Hypothalamus (tissue), 51 donors: ENCODE measurements around the gene C1orf115.
A peak's percentile ranks its signal among the peaks of the same experiment; 100 is the strongest.
"Not testable (repeated sequence)": the region's sequence is repeated elsewhere in the genome, so short reads cannot be mapped to it uniquely, and the experiment has no call there.

Experiments used
- DNase-seq, 51 donors: peaks; one replicate each; lab custom pipeline; 2025; lab: John Stamatoyannopoulos, UW

The C1orf115 gene, protein sequence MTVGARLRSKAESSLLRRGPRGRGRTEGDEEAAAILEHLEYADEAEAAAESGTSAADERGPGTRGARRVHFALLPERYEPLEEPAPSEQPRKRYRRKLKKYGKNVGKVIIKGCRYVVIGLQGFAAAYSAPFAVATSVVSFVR

DNA sequence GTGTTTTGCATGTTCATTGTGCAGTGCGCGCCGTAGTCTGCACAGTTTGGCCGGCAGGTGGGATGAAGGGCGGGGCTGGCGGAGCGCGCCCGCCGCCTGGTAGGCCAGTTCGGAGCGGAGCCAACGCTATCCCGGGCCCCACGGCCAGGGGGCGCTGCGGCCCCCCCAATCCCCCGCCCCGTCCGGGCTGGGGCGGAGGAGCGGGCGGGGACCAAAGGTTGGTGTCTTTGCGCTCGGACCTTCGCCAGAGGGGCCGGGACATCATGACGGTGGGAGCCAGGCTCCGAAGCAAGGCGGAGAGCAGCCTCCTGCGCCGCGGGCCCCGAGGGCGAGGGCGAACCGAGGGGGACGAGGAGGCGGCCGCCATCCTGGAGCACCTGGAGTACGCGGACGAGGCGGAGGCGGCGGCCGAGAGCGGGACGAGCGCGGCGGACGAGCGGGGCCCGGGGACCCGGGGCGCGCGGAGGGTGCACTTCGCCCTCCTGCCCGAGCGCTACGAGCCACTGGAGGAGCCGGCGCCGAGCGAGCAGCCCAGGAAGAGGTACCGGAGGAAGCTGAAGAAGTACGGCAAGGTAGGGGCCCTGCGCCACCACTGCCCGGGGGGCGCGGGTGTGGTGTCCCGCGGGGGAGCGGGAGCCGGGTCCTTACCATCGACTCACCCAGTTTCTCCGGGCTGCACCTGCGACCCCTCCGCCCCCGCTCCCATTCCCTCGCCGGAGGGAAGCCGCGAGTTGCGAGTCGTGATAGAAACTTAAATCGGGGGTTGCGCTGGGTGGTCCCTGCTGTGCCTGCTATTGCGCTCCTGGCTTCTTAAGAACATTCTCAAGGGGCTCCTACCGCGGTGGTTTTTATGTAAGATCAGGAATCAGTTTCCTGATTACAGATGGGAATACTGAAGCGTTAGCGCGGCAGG is at the start of gene C1orf115:
TSS of gene C1orf115 (plus strand) at position 224 of the 913 bp plus-strand sequence. CDS start at position 264, 40 bp downstream.
- peak in 29 of 51 donors; percentile 5 to 68 (median 16) for DNase-seq

DNA sequence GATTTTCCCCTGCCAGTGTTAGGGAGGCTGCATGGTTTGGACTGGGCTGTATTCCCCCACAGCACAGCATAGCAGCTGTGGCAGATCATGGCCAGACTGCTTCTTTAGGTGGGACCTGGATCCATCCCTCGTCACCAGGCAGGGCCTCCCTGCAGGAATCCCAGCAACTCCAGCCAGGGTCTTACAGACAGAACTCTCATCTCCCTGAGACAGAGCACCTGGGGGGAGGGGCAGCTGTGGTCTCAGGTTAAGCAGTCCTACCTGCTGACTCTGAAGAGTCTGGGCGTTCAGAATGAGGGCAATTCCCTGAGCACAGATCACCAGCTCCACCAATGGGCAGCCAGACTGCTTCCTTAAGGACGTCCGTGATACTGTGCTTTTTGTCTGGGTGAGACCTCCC is 47.9 kb upstream of the C1orf115 start:
- no peak for DNase-seq

DNA sequence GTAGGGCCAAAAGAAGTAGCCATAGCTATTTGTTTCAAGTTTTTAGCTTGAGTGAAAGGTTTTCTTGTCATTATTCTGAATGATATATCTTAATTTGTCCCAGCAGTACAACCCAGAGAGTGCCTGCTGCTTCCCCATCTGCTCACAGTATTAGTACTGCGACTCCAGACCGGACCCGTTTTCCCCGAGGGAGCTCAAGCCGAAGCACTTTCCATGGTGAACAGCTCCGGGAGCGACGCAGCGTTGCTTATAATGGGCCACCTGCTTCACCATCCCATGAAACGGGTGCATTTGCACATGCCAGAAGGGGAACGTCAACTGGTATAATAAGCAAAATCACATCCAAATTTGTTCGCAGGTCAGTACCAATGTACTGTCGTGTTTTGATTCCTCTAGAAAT is 37.2 kb upstream of the C1orf115 start:
- DNase-seq: no peak

DNA sequence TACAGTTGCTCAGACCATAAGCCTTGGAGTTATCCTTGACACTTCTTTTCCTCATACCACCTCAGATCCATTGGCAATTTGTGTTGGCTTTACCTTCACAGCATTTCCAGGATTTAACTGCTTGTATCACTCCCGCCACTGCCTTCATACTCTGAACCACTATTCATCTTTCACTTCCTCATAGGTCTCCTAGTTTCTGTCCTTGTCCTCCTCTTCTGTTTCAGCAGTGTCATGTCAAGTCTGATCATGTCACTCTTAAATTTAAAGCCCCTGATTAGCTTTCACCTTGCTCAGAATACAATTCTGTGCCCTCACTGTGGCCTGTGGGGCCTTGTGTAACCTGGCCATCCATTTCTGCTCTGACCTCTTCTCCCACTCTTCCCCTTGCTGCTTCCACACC is 34.7 kb upstream of the C1orf115 start:
- no peak for DNase-seq

DNA sequence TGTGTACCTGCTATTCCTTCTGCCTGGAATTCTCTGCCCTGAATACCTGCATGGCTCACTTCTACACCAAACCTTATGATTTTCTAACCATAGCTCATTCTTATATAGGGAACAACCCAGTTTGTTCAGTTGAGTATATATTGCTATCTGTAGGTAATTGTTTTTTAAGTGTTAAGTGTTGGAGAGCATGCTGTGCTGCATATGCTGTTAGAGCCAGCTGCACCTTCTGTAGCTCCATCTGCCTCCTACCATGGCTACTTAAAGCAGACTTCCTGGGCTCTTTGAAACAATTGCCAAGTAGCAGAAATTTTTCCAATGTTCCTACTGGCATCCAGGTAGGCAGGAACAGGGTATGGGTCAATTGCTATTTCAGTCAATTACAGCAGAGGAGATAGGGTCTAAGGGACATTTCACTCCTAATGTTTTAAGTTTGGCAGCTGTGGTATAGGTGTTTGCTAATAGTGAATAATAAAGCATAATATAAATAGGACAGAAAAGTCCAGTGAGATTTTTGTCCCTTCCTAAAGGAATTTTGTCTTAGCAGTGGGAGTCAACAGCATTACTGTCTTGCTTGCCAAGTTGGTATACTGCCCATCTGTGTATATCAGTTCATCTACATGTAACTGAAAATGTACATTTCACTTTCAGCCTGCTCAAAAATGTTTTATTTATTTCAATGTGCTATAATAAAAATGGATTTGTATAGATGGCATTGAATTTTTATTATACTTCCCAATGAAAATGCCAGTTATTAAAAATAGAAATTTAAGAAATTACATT is 34.0 kb upstream of the C1orf115 start:
- no peak for DNase-seq

DNA sequence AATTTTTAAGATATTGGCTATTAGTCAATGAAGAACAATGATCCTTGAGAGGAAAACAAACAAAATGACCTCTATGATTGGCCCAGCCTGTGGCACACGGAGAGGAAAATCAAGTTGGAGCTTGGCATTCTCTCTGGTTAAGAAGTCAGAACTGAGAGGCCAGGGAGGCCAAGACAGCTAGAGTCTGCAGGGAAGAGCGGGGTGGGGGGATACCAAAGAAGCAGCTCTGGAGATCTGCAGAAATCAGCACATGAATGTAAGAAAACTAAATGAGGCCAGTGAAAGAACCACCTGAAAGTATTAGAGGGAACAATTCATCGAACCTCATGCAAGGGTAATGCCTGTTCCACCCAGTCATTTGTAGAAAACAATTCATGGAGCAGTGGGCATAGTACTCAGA is 23.8 kb upstream of the C1orf115 start:
- DNase-seq: no peak

DNA sequence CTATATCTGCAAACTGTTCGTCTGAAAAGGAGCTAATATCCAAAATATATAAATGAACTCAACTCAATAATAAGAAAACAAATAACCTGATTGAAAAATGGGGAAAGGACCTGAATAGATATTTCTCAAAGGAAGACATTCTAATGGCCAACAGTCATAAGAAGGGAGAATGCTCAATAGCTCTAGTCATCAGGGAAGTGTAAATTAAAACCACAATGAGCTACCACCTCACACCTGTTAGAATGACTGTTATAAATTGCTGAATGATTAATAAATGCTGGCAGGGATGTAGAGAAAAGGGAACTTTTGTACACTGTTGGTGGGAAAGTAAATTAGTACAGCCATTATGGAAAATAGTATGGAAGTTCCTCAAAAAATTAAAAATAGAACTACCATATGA is 21.2 kb upstream of the C1orf115 start:
- DNase-seq: no peak

DNA sequence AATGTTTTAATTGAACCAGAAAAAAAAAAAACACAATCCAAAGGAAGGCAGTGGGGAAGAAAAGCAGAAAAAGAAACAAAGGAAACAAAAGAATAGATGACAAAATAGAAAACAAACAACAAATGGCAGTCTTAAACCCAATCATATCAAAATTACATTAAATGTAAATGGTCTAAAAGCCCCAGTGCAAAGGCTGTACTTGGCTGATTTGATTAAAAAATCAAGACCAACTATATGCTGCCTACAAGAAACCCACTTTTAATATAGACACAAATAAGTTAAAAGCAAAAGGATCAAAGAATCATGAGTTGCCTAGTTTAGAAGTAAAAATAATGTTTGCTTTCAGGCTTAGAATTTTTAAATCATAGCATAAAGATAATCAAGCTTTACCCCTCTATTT is 19.8 kb upstream of the C1orf115 start:
- no peak for DNase-seq

DNA sequence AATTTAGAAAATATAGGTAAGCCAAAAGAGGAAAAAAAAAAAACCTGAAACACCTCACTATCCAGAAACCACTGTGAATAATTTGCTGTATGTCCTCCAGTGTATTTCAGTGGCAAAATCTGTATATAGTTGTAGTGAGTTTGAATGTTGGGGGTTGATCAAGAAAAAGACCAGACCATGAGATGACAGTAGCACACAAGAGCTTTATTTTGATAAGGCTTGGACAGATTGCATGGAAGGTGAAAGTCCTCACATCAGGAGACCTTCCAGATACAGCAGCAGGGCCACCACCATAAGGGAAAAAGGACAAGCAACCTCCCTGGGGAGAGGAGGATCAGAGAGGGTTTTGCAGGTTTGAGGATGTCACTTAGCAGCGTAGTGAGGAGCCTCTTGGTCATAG is 16.2 kb upstream of the C1orf115 start:
- no peak for DNase-seq

DNA sequence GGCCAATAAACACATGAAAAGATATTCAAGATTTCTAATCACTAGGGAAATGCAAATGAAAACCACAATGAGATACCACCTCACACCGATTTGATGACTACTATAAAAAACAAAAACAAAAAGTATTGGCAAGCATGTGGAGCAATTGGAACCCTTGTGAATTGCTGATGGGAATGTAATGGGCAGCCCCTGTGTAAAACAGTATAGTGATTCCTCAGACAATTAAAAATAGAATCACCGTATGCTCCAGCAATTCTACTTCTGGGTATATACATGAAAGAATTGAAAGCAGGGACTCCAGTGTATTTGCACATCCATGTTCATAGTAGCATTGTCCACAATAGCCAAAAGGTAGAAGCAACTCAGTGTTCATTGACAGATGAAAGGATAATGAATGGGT is 12.9 kb upstream of the C1orf115 start:
- DNase-seq: no peak

DNA sequence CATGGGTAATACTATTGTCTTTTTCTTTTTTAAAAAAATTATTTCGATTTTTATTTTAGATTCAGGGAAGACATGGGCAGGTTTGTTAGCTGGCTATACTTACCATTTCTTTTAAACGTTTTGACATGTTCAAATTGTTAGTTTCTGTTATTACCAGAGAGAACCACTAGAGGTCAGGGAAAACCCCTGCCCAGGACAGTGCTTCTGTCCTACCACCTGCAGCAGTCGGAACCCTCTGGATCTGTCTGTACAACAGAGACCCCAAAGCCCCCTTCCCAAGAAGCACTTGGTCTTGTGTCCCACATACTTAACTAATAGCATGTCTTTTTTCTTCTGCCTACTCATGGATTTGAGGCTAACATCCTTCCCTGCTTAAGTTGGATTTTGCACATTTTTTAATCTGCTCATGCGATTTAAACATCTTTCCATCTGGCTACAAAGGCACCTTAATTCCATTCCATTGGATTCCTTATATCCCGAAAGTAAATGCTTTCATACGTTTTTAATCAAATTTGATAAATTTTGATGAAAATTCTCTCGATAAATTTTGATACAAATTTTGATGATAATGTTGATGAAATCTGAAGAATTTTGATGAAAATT is 10.0 kb upstream of the C1orf115 start:
- peak in 6 of 51 donors; percentile 1 to 10 (median 8) for DNase-seq

DNA sequence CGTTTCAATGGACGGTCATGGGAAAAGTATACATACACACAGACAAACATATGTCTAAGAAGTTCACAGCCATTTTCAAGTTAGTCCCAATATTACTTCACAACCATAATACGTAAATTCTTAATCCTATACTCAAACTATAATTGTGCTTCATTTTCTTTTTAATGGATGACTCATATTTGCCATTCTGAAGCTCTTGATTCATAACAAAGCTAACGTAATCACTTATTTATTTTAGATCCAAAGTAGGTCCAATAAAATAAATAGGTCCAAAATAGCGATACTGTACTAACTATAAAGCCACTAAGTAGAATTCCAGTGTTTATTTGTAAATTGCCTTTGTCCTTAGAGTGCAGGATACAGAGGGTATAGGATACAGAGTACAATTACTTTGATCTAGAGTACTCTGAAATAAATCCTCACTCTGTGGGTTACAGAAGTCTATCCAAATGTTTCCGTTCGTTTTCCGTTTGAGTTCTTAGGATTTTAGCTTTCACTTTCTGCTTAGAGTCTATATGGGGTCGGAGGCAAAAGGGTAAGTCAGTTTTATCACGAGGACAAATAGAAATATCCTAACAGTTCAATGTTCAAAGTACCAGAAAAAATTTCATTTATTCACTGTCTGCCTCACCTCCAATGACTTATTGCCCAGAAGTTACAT is 8.8 kb upstream of the C1orf115 start:
- DNase-seq: no peak

DNA sequence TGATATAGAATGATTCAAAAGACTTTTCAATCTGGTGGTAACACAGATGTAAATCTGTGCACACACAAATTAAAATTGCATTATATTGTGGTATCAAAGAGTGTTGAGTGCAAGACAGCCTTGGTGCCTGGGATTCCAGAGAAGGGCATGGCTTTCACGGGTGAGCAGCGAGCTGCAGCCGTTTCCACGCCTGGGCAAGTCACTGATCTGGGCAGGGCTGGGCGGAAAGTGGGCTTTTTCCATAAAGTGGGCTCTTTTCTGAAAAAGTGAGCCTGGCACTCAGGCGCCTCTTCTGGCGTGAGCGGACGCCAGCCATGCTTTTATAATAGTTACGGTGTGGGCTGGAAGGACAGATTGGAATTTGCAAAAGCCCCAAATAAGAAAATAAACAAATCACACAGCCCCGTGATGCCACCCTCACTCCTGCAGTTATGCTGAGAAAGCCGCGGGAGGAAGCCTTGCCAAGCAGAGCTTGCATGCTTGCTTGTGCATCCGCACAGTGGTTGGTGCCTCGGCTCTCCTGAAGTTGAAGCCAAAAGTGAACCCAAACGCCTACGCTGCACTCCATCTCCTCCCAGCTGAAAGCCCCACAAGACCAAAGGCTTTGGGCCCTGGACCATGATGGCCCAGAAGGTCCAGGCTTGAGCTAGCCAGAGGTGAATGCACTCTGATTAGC is 7.1 kb upstream of the C1orf115 start:
- DNase-seq: no peak

DNA sequence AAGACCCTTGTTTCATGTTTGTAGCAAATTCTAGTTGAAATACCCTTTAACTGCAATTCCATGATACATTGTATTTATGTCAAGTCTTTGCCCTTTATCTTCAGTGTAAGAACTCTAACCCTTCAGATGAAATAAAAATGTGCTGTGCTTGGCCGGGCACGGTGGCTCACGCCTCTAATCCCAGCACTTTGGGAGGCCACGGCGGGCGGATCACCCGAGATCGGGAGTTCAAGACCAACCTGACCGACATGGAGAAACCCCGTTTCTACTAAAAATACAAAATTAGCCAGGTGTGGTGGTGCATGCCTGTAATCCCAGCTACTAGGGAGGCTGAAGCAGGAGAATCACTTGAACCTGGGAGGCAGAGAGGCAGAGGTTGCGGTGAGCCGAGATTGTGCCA is 6.4 kb upstream of the C1orf115 start:
- not testable (repeated sequence) for DNase-seq

DNA sequence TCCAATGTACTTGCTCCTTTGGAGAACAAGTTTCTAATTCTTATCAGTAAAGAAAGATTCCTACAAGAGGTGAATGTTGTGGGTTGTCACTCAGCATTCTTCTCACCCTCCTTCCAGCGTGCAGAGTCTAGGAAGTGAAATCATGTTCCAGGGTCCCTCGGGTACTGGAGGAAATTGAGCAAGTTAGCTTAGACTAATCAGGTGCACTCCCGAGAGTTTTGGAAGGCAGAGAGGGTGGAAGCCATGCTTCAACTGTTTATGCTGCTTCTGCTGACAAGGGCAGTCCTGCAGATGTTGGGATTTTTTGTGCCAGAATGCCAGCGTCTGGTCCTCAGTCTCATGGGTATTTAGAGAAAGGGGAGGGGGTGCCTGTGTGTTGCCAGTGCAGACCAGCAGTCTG is 5.3 kb upstream of the C1orf115 start:
- DNase-seq: no peak

DNA sequence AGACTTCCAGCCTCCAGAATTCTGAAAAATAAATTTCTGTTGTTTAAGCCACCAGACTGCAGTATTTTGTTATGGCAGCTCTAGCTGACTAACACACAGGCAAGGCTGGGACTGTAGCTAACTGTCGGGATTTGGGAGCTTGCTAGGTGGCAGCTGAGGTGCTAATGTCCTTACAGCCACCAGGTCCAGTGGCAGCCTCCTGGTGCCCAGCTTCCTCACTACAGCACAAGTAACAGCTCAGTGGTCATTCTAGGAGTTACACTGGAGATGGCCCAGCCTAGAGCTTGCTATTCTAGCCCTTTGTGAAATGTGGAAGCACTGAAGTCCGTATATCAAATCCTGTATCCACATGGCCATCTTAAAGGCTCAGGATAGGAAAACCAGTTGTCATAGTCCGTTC is 4.3 kb upstream of the C1orf115 start:
- DNase-seq: no peak

DNA sequence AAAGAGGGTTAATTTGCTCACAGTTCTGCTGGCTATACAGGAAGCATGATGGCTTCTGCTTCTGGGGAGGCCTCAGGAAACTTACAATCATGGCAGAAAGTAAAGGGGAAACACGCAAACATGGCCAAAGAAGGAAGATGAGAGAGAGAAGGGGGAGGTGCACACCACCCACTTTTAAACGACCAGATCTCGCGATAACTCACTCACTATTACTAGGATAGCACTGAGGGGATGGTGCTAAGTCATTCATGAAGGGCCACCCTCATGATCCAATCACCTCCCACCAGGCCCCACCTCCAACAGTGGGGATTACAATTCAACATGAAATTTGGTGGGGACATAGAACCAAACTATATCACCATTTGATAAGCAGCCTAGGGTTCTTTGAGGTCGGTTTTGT is 2.4 kb upstream of the C1orf115 start:
- no peak for DNase-seq

DNA sequence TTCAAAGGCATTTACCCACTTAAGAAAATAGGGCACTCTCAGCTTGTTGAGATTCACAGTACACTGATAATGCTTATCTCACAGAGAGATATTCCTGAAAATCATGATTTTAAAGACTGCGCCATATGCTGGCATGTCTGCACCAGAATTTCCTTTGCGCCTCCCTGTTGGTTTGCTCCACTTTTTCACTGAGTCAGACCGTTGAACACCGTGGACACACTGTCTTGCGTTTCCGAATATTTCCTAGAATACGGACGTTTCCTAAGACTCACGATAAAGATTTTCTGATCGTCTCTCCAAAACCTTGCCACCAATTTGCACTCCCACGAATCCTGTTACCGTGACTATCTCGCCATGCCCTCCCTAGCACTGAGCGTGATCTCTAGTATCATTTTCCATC is 497 bp upstream of the C1orf115 start:
- no peak for DNase-seq

DNA sequence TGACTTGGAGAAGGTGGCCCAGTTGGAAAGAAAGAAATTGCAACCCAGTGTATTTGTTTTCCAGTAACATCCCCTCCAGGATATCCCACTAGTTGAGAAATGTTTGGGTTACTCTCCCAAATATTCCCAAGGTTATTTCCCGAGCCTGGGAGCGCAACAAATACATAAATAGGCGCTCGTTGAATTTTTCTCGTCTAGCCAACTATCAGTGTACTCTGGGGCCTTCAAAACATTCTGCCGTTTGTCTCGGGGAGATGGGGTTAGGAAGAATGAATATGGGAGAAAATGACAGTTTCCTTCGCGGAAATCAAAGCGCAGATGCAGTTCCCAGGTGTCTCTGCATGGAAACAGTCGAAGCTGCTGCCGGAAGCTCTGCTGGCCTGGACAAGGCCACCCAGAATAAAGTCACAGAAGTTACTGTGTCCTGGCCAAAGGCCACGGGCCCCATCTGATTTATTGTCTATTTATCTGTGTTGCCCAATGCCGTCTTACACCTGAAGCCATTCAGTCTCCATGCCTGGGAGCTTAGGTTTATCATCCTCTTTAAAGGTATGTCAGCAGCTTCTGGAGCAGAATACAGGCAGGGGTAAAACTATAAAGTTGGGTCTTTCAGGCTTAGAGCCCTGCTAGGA is 1.0 kb downstream of the C1orf115 start:
- no peak for DNase-seq
